HepG2 (cell line): ENCODE measurements around the gene TNFAIP8L1. TPM values are rescaled to one million over a fixed set of nuclear protein-coding genes. Genes with fewer than 3 reads are reported as not detected.

Source experiments
- ATAC-seq: fragments of 200-7000 bp; cut with Tn5 transposase; 3 replicates; pipeline ENCODE4 v1.9.1; 2020; ENCODE audit warnings: mild to moderate bottlenecking, moderate library complexity
- BruUV-seq: library from RNA; stranded (reverse); fragments of 400-500 nt; replicated peaks from 2 replicates; lab custom pipeline; 2021; lab: Mats Ljungman, UMichigan
- CTCF ChIA-PET: fragments of 300-600 bp; formaldehyde crosslinking; extraction: SDS; loops from one replicate; lab custom pipeline; 2021; ENCODE audit warnings: low total read pairs, inconsistent platforms, low intra/inter-chr PET ratio; lab: Yijun Ruan, JAX
- POLR2A ChIA-PET: fragments of 350-600 bp; sonication (Branson Sonifier 250); formaldehyde crosslinking; loops from one replicate; lab custom pipeline; 2020; ENCODE audit warnings: antibody characterized with exemption, inconsistent platforms; lab: Yijun Ruan, JAX
- DNase-seq: peaks from one replicate; pipeline ENCODE4 v3.0.0-alpha.2; 2015; ENCODE audit warnings: low spot score
- FAIRE-seq: peaks from 3 replicates; lab custom pipeline; 2011; peaks lifted over from hg19 to GRCh38; lab: Jason Lieb, UNC
- H2AFZ ChIP-seq: one replicate; pipeline ENCODE4 v1.6.1; 2011; ENCODE audit warnings: low read length, inconsistent platforms
- H3K27ac ChIP-seq: fragments of 300-600 bp; 3 replicates; pipeline ENCODE4 v1.8.0; 2011; ENCODE audit warnings: mixed run types, mild to moderate bottlenecking, mixed read lengths, low read length, inconsistent platforms; ENCODE audit not compliant: insufficient read depth; ENCODE audit errors: extremely low read length
- H3K27me3 ChIP-seq, 2 experiments: fragments of 200-600 bp in 1 of 2; 2 replicates in 1 of 2; 3 replicates in 1 of 2; pipeline versions ENCODE4 v1.6.0 to v1.8.0; 2011; ENCODE audit warnings: low read length in 2 of 2, mild to moderate bottlenecking in 2 of 2, moderate library complexity in 2 of 2, inconsistent platforms in 1 of 2; ENCODE audit not compliant: insufficient read depth in 2 of 2, control insufficient read depth in 1 of 2
- H3K36me3 ChIP-seq, 2 experiments: fragments of 200-600 bp in 1 of 2; replicated peaks in 1 of 2; 2 replicates in 1 of 2; 3 replicates in 1 of 2; pipeline versions ENCODE4 v1.5.1 to v1.8.0; 2011; ENCODE audit warnings: low read length in 2 of 2, inconsistent platforms in 1 of 2; ENCODE audit not compliant: insufficient read depth in 2 of 2, control insufficient read depth in 1 of 2
- H3K4me1 ChIP-seq: 2 replicates; pipeline ENCODE4 v1.5.1; 2012; ENCODE audit warnings: low read length, inconsistent platforms; ENCODE audit not compliant: insufficient read depth
- H3K4me2 ChIP-seq: 2 replicates; pipeline ENCODE4 v1.6.0; 2011; ENCODE audit warnings: low read depth, low read length, inconsistent platforms
- H3K4me3 ChIP-seq, 3 experiments: fragments of 200-600 bp in 1 of 3; sonication (generic), shearing (Covaris generic) in 1 of 3; replicated peaks in 1 of 3; 2 replicates each; pipeline ENCODE4 v1.5.1; 2011 to 2016; ENCODE audit warnings: low read length in 3 of 3, inconsistent platforms in 2 of 3, low read depth in 2 of 3, mild to moderate bottlenecking in 2 of 3, control low read depth in 1 of 3, mixed read lengths in 1 of 3; ENCODE audit not compliant: insufficient read depth in 1 of 3
- H3K79me2 ChIP-seq: one replicate; pipeline ENCODE4 v1.6.1; 2011; ENCODE audit warnings: low read length, inconsistent platforms; ENCODE audit not compliant: insufficient read depth
- H3K9ac ChIP-seq: 2 replicates; pipeline ENCODE4 v1.6.0; 2011; ENCODE audit warnings: mild to moderate bottlenecking, low read depth, low read length, inconsistent platforms; ENCODE audit not compliant: insufficient read depth
- H3K9me3 ChIP-seq: 2 replicates; pipeline ENCODE4 v1.5.1; 2012; ENCODE audit warnings: mild to moderate bottlenecking, low read length
- H4K20me1 ChIP-seq: 2 replicates; pipeline ENCODE4 v1.6.0; 2011; ENCODE audit warnings: inconsistent platforms, mild to moderate bottlenecking, low read length, moderate library complexity; ENCODE audit not compliant: insufficient read depth
- ATF7 ChIP-seq, 2 experiments: fragments of 450-650 bp in 1 of 2; sonication (generic) in 1 of 2; formaldehyde crosslinking in 1 of 2; IDR thresholded peaks; 2 replicates each; pipeline versions ENCODE4 v1.4.0 to v1.6.1; 2016 to 2020; ENCODE audit warnings: antibody characterized with exemption in 1 of 2, mild to moderate bottlenecking in 1 of 2, missing genetic modification reagents in 1 of 2
- CBX1 ChIP-seq: IDR thresholded peaks from one replicate; pipeline ENCODE4 v1.6.1; 2016; ENCODE audit warnings: antibody characterized with exemption, low read depth
- HNRNPK ChIP-seq: fragments of 200-400 bp; formaldehyde crosslinking; IDR thresholded peaks from 2 replicates; pipeline ENCODE4 v1.6.1; 2018; ENCODE audit warnings: low read length, low read depth, moderate library complexity, mild to moderate bottlenecking; ENCODE audit not compliant: poor library complexity, severe bottlenecking
- MEF2D ChIP-seq: sonication (generic); formaldehyde crosslinking; IDR thresholded peaks from 2 replicates; pipeline ENCODE4 v1.5.1; 2020; ENCODE audit warnings: mild to moderate bottlenecking, missing genetic modification reagents
- MLLT10 ChIP-seq: sonication (generic); formaldehyde crosslinking; IDR thresholded peaks from 2 replicates; pipeline ENCODE4 v1.4.0; 2020; ENCODE audit warnings: missing genetic modification reagents
- NFE2L2 ChIP-seq: fragments of 150-350 bp; IDR thresholded peaks from 2 replicates; pipeline ENCODE4 v1.6.1; 2014; ENCODE audit warnings: low read length
- PCBP1 ChIP-seq: fragments of 200-400 bp; formaldehyde crosslinking; IDR thresholded peaks from 2 replicates; pipeline ENCODE4 v1.6.1; 2017; ENCODE audit warnings: mild to moderate bottlenecking, low read depth, low read length, borderline replicate concordance
- RBM22 ChIP-seq: fragments of 200-400 bp; formaldehyde crosslinking; optimal IDR thresholded peaks from 2 replicates; pipeline ENCODE3; 2017; ENCODE audit warnings: mild to moderate bottlenecking, low read length, moderate library complexity
- SAP130 ChIP-seq: IDR thresholded peaks from 2 replicates; pipeline ENCODE4 v1.6.1; 2016; ENCODE audit warnings: low read depth
- ZBTB42 ChIP-seq: sonication (generic); formaldehyde crosslinking; IDR thresholded peaks from 2 replicates; pipeline ENCODE4 v1.5.0; 2020; ENCODE audit warnings: mild to moderate bottlenecking, missing genetic modification reagents
- ZFP37 ChIP-seq: sonication (generic); formaldehyde crosslinking; IDR thresholded peaks from 2 replicates; pipeline ENCODE4 v1.4.0; 2020; ENCODE audit warnings: missing genetic modification reagents, borderline replicate concordance
- ZIK1 ChIP-seq: sonication (generic); formaldehyde crosslinking; IDR thresholded peaks from 2 replicates; pipeline ENCODE4 v1.5.0; 2020; ENCODE audit warnings: mild to moderate bottlenecking, low read depth, missing genetic modification reagents, borderline replicate concordance
- ZNF205 ChIP-seq: IDR thresholded peaks from 2 replicates; pipeline ENCODE4 v1.6.1; 2018; ENCODE audit warnings: missing biosample characterization, missing genetic modification reagents
- ZNF670 ChIP-seq: sonication (generic); formaldehyde crosslinking; IDR thresholded peaks from 2 replicates; pipeline ENCODE4 v1.8.0; 2022; ENCODE audit warnings: mild to moderate bottlenecking, missing genetic modification reagents, borderline replicate concordance
- ZSCAN25 ChIP-seq: sonication (generic); formaldehyde crosslinking; IDR thresholded peaks from 2 replicates; pipeline ENCODE4 v1.8.0; 2022; ENCODE audit warnings: mild to moderate bottlenecking, missing genetic modification reagents
- WGBS: methylation state at CpG from one replicate; pipeline ENCODE4 v1.1.6; 2017; ENCODE audit warnings: low lambda C conversion rate; 5-methylcytosine and 5-hydroxymethylcytosine counted together
- in situ Hi-C: cut with HindIII; loops from 2 replicates; pipeline ENCODE4 v1.10.0; 2017; ENCODE audit warnings: low pct_unique_long_range_greater_than_20kb; ENCODE audit not compliant: extremely low pct_ligation_motif_present
- intact Hi-C: fragments of 100-400 bp; cut with micrococcal nuclease; formaldehyde crosslinking; loops from one replicate; pipeline ENCODE4 v1.10.0; 2022; ENCODE audit not compliant: unreplicated experiment
- polyA plus RNA-seq, 8 experiments: library from polyadenylated mRNA; depleted of rRNA in 3 of 8; stranded (reverse) in 7 of 8; unstranded in 1 of 8; fragments of >200 nt; fragmentation: Illumina TruSeq in 4 of 8; extraction: Trizol in 4 of 8; gene quantifications; 2 replicates each; pipeline versions ENCODE4 v1.2.1 to v1.2.3, GENCODE V29; 2011 to 2016; ENCODE audit warnings: low read depth in 4 of 8, missing spikeins in 1 of 8, mixed read lengths in 1 of 8; ENCODE audit not compliant: insufficient read depth in 1 of 8
- total RNA-seq, 5 experiments: library from RNA; depleted of rRNA; stranded (reverse); fragments of >200 nt; fragmentation: Illumina TruSeq; extraction: Trizol; gene quantifications; 2 replicates each; pipeline ENCODE4 v1.2.3, GENCODE V29; 2016; ENCODE audit warnings: low read depth in 1 of 5
- TF ChIP-seq, protein P1 (sequence below): sonication (generic); formaldehyde crosslinking; IDR thresholded peaks from 2 replicates; pipeline ENCODE4 v1.5.0; 2020; ENCODE audit warnings: mild to moderate bottlenecking, missing genetic modification reagents
- TF ChIP-seq, protein P2 (sequence below): sonication (generic); formaldehyde crosslinking; IDR thresholded peaks from 2 replicates; pipeline ENCODE4 v1.8.0; 2022; ENCODE audit warnings: mild to moderate bottlenecking, missing genetic modification reagents, moderate library complexity
- TF ChIP-seq, protein P3 (sequence below): sonication (generic); formaldehyde crosslinking; IDR thresholded peaks from 2 replicates; pipeline ENCODE4 v1.4.0; 2020; ENCODE audit warnings: missing genetic modification reagents
- TF ChIP-seq, protein P4 (sequence below): sonication (generic); formaldehyde crosslinking; IDR thresholded peaks from 2 replicates; pipeline ENCODE4 v1.5.1; 2020; ENCODE audit warnings: missing genetic modification reagents, mild to moderate bottlenecking, borderline replicate concordance

The TNFAIP8L1 gene
- total and polyA plus RNA-seq, 2 of the 13 experiments (the other 11 are each of a cell fraction or from before 2014, with no cell fraction given), result 13.4 to 21.4 TPM

DNA sequence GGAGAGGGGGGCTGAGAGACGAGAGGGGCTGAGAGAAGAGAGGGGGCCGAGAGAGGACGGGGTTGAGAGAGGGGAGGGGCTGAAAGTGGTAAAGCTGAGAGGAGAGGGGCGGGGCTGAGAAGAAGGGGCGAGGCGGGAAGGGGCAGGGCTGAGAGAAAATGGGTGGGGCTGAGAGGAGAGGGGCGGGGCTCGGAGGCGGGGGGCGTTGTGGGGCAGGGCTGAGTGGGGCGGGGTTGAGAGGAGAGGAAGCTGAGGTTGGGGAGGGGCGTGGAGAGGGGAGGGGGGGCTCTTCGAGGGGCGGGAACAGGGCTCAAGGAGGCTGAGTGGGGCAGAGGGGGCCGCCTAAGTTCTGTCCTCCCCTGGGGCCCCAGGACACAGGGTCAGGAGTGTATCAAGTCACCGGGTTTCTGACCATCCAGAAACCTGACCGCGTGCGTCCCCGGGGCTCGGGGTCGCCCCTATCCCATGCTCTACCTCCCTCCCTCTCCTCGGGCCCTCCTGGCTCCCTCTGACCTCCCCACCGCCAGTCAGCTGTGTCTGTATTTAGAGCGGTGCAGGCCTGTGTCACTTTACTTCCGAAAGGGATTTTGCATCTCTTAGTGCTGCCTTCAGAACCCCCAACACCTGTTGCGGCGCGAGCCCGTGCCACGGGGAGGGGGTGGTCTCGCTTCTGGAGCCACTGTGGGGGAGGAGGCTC lies 41.2 kb upstream of the TNFAIP8L1 start:
- Histone ChIP-seq H4K20me1 (no peaks in the 10 kb centered on the region), H3K4me1 (peaks cover 32% of the 10 kb centered on the region), H3K9me3 (no peaks in the 10 kb centered on the region), H3K4me2 (peak overlapping the region; percentile 78), H3K36me3 (no peaks in the 10 kb centered on the region), H3K9ac (no peak overlapping the region), H3K27ac (no peak overlapping the region), H3K27me3 (peaks cover 0 to 7% of the 10 kb centered on the region in 2 experiments; a peak in 3 of 5 replicates), H3K79me2 (no peaks in the 10 kb centered on the region), H2AFZ (no peak overlapping the region), H3K4me3 (peak overlapping the region; percentile 24 to 66 (median 38); a peak in 4 of 6 replicates)
- DNase-seq (no peak), FAIRE-seq (no peak), ATAC-seq (peak; percentile 73)
- WGBS, result 9% methylated on average over 23 of the region's 32 CpGs
- ChIA-PET POLR2A (no interaction called here), CTCF (no interaction called here)
- no TSS peak for BruUV-seq
- in situ Hi-C loops, result no loop called here
- intact Hi-C loops, result no loop called here
- TF ChIP-seq PCBP1 (0 out of 2 replicates have a peak, but pooled peaks have one; percentile 77), SAP130 (0 out of 2 replicates have a peak, but pooled peaks have one; percentile 11), MLLT10 (no peak), ATF7 (IDR thresholded peaks at IDR 0.05) (no peak), ATF7 (CRISPR knock-in tag; IDR thresholded peaks at IDR 0.05) (no peak), RBM22 (no peak), NFE2L2 (no peak), CBX1 (no peak), ZNF205 (CRISPR knock-in tag) (no peak), ZFP37 (CRISPR knock-in tag) (no peak), HNRNPK (peak; percentile 20), MEF2D (CRISPR knock-in tag) (no peak), ZBTB42 (CRISPR knock-in tag) (no peak), ZNF670 (CRISPR knock-in tag) (no peak), ZSCAN25 (CRISPR knock-in tag) (peak; percentile 88), ZIK1 (CRISPR knock-in tag) (no peak)
- TF ChIP-seq, protein P1, sequence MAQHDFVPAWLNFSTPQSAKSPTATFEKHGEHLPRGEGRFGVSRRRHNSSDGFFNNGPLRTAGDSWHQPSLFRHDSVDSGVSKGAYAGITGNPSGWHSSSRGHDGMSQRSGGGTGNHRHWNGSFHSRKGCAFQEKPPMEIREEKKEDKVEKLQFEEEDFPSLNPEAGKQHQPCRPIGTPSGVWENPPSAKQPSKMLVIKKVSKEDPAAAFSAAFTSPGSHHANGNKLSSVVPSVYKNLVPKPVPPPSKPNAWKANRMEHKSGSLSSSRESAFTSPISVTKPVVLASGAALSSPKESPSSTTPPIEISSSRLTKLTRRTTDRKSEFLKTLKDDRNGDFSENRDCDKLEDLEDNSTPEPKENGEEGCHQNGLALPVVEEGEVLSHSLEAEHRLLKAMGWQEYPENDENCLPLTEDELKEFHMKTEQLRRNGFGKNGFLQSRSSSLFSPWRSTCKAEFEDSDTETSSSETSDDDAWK (CRISPR knock-in tag), result no peak
- TF ChIP-seq, protein P2, sequence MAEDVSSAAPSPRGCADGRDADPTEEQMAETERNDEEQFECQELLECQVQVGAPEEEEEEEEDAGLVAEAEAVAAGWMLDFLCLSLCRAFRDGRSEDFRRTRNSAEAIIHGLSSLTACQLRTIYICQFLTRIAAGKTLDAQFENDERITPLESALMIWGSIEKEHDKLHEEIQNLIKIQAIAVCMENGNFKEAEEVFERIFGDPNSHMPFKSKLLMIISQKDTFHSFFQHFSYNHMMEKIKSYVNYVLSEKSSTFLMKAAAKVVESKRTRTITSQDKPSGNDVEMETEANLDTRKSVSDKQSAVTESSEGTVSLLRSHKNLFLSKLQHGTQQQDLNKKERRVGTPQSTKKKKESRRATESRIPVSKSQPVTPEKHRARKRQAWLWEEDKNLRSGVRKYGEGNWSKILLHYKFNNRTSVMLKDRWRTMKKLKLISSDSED (CRISPR knock-in tag), result no peak
- TF ChIP-seq, protein P3, sequence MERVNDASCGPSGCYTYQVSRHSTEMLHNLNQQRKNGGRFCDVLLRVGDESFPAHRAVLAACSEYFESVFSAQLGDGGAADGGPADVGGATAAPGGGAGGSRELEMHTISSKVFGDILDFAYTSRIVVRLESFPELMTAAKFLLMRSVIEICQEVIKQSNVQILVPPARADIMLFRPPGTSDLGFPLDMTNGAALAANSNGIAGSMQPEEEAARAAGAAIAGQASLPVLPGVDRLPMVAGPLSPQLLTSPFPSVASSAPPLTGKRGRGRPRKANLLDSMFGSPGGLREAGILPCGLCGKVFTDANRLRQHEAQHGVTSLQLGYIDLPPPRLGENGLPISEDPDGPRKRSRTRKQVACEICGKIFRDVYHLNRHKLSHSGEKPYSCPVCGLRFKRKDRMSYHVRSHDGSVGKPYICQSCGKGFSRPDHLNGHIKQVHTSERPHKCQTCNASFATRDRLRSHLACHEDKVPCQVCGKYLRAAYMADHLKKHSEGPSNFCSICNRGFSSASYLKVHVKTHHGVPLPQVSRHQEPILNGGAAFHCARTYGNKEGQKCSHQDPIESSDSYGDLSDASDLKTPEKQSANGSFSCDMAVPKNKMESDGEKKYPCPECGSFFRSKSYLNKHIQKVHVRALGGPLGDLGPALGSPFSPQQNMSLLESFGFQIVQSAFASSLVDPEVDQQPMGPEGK, result peak; percentile 35; the same call in 1 of the 2 replicates
- TF ChIP-seq, protein P4, sequence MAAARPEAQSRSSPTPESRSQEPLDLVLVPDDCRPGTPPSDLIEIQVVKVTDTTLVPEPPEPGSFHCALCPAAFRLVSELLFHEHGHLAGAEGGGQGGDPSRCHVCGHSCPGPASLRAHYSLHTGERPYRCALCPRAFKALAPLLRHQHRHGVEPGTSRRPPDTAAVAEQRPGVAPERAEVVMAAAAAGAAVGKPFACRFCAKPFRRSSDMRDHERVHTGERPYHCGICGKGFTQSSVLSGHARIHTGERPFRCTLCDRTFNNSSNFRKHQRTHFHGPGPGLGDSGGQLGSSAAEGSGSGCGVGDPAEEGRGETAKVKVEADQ, result no peak
